GM12891 (cell line): ENCODE data around the gene PTPN7.
"Not testable (repeated sequence)": the region's sequence is repeated elsewhere in the genome, so short reads cannot be mapped to it uniquely, and the experiment has no call there.

ENCODE experiments used
- DNase-seq: peaks from one replicate; pipeline ENCODE4 v3.0.0; 2011; ENCODE audit warnings: low spot score; ENCODE audit not compliant: insufficient read length
- FAIRE-seq: peaks from 2 replicates; lab custom pipeline; 2011; peaks lifted over from hg19 to GRCh38; lab: Jason Lieb, UNC
- PAX5 ChIP-seq: IDR thresholded peaks from 2 replicates; pipeline ENCODE4 v1.6.1; 2011; ENCODE audit warnings: low read length, moderate library complexity, mild to moderate bottlenecking; ENCODE audit not compliant: insufficient read depth, severe bottlenecking
- POLR2A ChIP-seq: IDR thresholded peaks from 2 replicates; pipeline ENCODE4 v1.6.1; 2011; ENCODE audit warnings: low read depth, low read length, control low read depth
- POLR2AphosphoS5 ChIP-seq: IDR thresholded peaks from 2 replicates; pipeline ENCODE4 v1.6.1; 2011; ENCODE audit warnings: low read depth, low read length, control low read depth
- POU2F2 ChIP-seq: IDR thresholded peaks from 2 replicates; pipeline ENCODE4 v1.6.1; 2011; ENCODE audit warnings: low read depth, mild to moderate bottlenecking, control low read depth, low read length, moderate library complexity
- SPI1 ChIP-seq: IDR thresholded peaks from 2 replicates; pipeline ENCODE4 v1.6.1; 2011; ENCODE audit warnings: low read depth, low read length, control low read depth
- TAF1 ChIP-seq: IDR thresholded peaks from 2 replicates; pipeline ENCODE4 v1.6.1; 2011; ENCODE audit warnings: low read depth, low read length, control low read depth

The PTPN7 gene

GRCh38 chr1:202200669-202201068 is 40.3 kb upstream of the PTPN7 start:
- TF ChIP-seq TAF1 (no peak), POLR2A (no peak), POLR2AphosphoS5 (no peak), POU2F2 (no peak), PAX5 (no peak), SPI1 (no peak)
- DNase-seq (no peak), FAIRE-seq (no peak)

- TF ChIP-seq TAF1, result no peak
- TF ChIP-seq POLR2AphosphoS5, result no peak
- FAIRE-seq (no peak), DNase-seq (no peak)
These were observed 39.7 kb upstream of the PTPN7 start for GRCh38 chr1:202200112-202200548.

- no peak for FAIRE-seq
- TF ChIP-seq PAX5 (no peak), TAF1 (no peak), POLR2AphosphoS5 (no peak), POU2F2 (no peak), SPI1 (no peak), POLR2A (no peak)
These were observed 38.9 kb upstream of the PTPN7 start for GRCh38 chr1:202199040-202199889.

GRCh38 chr1:202198366-202198724 is 37.9 kb upstream of the PTPN7 start:
- no peak for TF ChIP-seq SPI1
- no peak for TF ChIP-seq POLR2AphosphoS5
- TF ChIP-seq TAF1, result no peak
- TF ChIP-seq PAX5, result no peak
- TF ChIP-seq POU2F2, result no peak
- TF ChIP-seq POLR2A, result no peak
- no peak for FAIRE-seq
- DNase-seq, result no peak

More at GRCh38 chr1:202199040-202199889, 38.9 kb upstream of the PTPN7 start:
- DNase-seq, result no peak

GRCh38 chr1:202197653-202198365 is 37.4 kb upstream of the PTPN7 start:
- no peak for TF ChIP-seq POLR2A
- no peak for TF ChIP-seq TAF1
- TF ChIP-seq POLR2AphosphoS5, result no peak
- TF ChIP-seq POU2F2, result no peak
- no peak for TF ChIP-seq SPI1
- no peak for TF ChIP-seq PAX5
- peak; percentile 91 for FAIRE-seq
- DNase-seq, result no peak

GRCh38 chr1:202194328-202194648 is 33.9 kb upstream of the PTPN7 start:
- FAIRE-seq, result no peak
- no peak for DNase-seq
- TF ChIP-seq POLR2A (no peak), PAX5 (no peak), TAF1 (no peak), POU2F2 (no peak), SPI1 (no peak), POLR2AphosphoS5 (no peak)

- DNase-seq (no peak), FAIRE-seq (no peak)
- TF ChIP-seq POU2F2 (no peak), TAF1 (no peak), POLR2AphosphoS5 (no peak), SPI1 (no peak), PAX5 (no peak), POLR2A (no peak)
These were observed 33.4 kb upstream of the PTPN7 start, which contains the start of gene LGR6 for GRCh38 chr1:202193614-202194327. LGR6 (plus strand) TSS chr1:202193799; CDS start chr1:202193990, 191 bp downstream.

- DNase-seq (peak; percentile 66), FAIRE-seq (no peak)
- TF ChIP-seq TAF1, result no peak
- no peak for TF ChIP-seq PAX5
- TF ChIP-seq POU2F2, result no peak
- no peak for TF ChIP-seq POLR2AphosphoS5
- TF ChIP-seq POLR2A, result no peak
- TF ChIP-seq SPI1, result no peak
These were observed 32.6 kb upstream of the PTPN7 start for GRCh38 chr1:202192770-202193613.

GRCh38 chr1:202191391-202191790 is 31.0 kb upstream of the PTPN7 start:
- not testable (repeated sequence) for FAIRE-seq, DNase-seq
